Smooth muscle cell (in vitro differentiated cells): Measurements from ENCODE around the gene SLC39A11. TPM values are rescaled to one million over a fixed set of nuclear protein-coding genes. Genes with fewer than 3 reads are reported as not detected.

Experiments
- DNase-seq: peaks from one replicate; lab custom pipeline; 2025; ENCODE audit not compliant: unreplicated experiment; lab: John Stamatoyannopoulos, UW
- H2AFZ ChIP-seq: fragments of 200-600 bp; sonication (generic); 2 replicates; pipeline ENCODE4 v1.6.0; 2016; ENCODE audit warnings: antibody characterized with exemption, low read depth, mild to moderate bottlenecking
- H3F3A ChIP-seq: fragments of 200-600 bp; sonication (generic); 2 replicates; pipeline ENCODE4 v1.6.0; 2017; ENCODE audit warnings: antibody characterized with exemption, low read depth
- H3K27ac ChIP-seq: fragments of 200-600 bp; sonication (generic); 2 replicates; pipeline ENCODE4 v1.5.1; 2016; ENCODE audit warnings: low read depth, mild to moderate bottlenecking
- H3K27me3 ChIP-seq: fragments of 200-600 bp; sonication (generic); 2 replicates; pipeline ENCODE4 v1.6.1; 2016; ENCODE audit warnings: low read depth, mild to moderate bottlenecking
- H3K36me3 ChIP-seq: fragments of 200-600 bp; sonication (generic); 2 replicates; pipeline ENCODE4 v1.5.1; 2016; ENCODE audit warnings: low read depth
- H3K4me1 ChIP-seq: fragments of 200-600 bp; sonication (generic); 2 replicates; pipeline ENCODE4 v1.5.1; 2016; ENCODE audit warnings: low read depth
- H3K4me2 ChIP-seq: fragments of 200-600 bp; sonication (generic); 2 replicates; pipeline ENCODE4 v1.6.0; 2016; ENCODE audit warnings: mild to moderate bottlenecking
- H3K4me3 ChIP-seq: fragments of 200-600 bp; sonication (generic); 2 replicates; pipeline ENCODE4 v1.5.1; 2016; ENCODE audit warnings: mild to moderate bottlenecking
- H3K79me2 ChIP-seq: fragments of 200-600 bp; sonication (generic); 2 replicates; pipeline ENCODE4 v1.6.0; 2016; ENCODE audit warnings: low read depth, mild to moderate bottlenecking
- H3K9ac ChIP-seq: fragments of 200-600 bp; sonication (generic); 2 replicates; pipeline ENCODE4 v1.6.0; 2016; ENCODE audit warnings: low read depth
- H3K9me3 ChIP-seq: fragments of 200-600 bp; sonication (generic); replicated peaks from 2 replicates; pipeline ENCODE4 v1.5.1; 2016; ENCODE audit warnings: low read depth
- H4K20me1 ChIP-seq: fragments of 200-600 bp; sonication (generic); 2 replicates; pipeline ENCODE4 v1.6.0; 2016; ENCODE audit warnings: low read depth
- CTCF ChIP-seq: fragments of 200-600 bp; sonication (generic); IDR thresholded peaks from 2 replicates; pipeline ENCODE4 v1.5.1; 2017; ENCODE audit warnings: borderline replicate concordance, mild to moderate bottlenecking, antibody characterized with exemption; ENCODE audit not compliant: insufficient read depth, poor library complexity, severe bottlenecking
- WGBS: methylation state at CpG from one replicate; pipeline ENCODE4 v1.1.7; 2016; ENCODE audit warnings: low lambda C conversion rate; 5-methylcytosine and 5-hydroxymethylcytosine counted together
- polyA plus RNA-seq: library from polyadenylated mRNA; unstranded; fragments of >200 nt; fragmentation: Nextera tagmentation; extraction: Ambion mirVana; gene quantifications from 2 replicates; pipeline ENCODE4 v1.2.1, GENCODE V29; 2016
- total RNA-seq: library from RNA; depleted of rRNA; stranded (reverse); fragments of >200 nt; gene quantifications from 2 replicates; pipeline ENCODE4 v1.2.3, GENCODE V29; 2014

SLC39A11 gene
- total and polyA plus RNA-seq, 2 experiments from 2014 or later = 9.2 to 36.7 TPM

- Histone ChIP-seq H3K79me2 (no peaks in the 10 kb centered on the region), H3K27ac (no peak overlapping the region), H3K27me3 (no peaks in the 10 kb centered on the region), H3K4me2 (no peak overlapping the region), H3K36me3 (no peaks in the 10 kb centered on the region), H3K9ac (no peak overlapping the region), H3K9me3 (no peaks in the 10 kb centered on the region), H3K4me1 (no peaks in the 10 kb centered on the region), H4K20me1 (no peaks in the 10 kb centered on the region), H3K4me3 (no peak overlapping the region), H3F3A (no peaks in the 10 kb centered on the region), H2AFZ (no peak overlapping the region)
- 96% methylated on average over 2 of the region's 2 CpGs for WGBS
- TF ChIP-seq CTCF = no peak
- no peak for DNase-seq
These were observed 100.8 kb downstream of the SLC39A11 start for GRCh38 chr17:72991651-72992050.

GRCh38 chr17:72989074-72989610, 103.3 kb downstream of the SLC39A11 start:
- no peak overlapping the region for H3K4me3 ChIP-seq
- H3K27me3 ChIP-seq = no peaks in the 10 kb centered on the region
- WGBS = 93% methylated on average over 6 of the region's 6 CpGs

GRCh38 chr17:72988451-72988850, 104.0 kb downstream of the SLC39A11 start:
- no peaks in the 10 kb centered on the region for H3K36me3 ChIP-seq
- 95% methylated on average over 5 of the region's 5 CpGs for WGBS
- no peaks in the 10 kb centered on the region for H3F3A ChIP-seq
- H3K79me2 ChIP-seq = no peaks in the 10 kb centered on the region
- H4K20me1 ChIP-seq = no peaks in the 10 kb centered on the region
- H3K4me1 ChIP-seq = no peaks in the 10 kb centered on the region
- H3K9ac ChIP-seq = no peak overlapping the region
- H2AFZ ChIP-seq = no peak overlapping the region
- no peak overlapping the region for H3K27ac ChIP-seq
- no peaks in the 10 kb centered on the region for H3K27me3 ChIP-seq
- DNase-seq = no peak
- TF ChIP-seq CTCF = no peak
- H3K4me2 ChIP-seq = no peak overlapping the region
- no peaks in the 10 kb centered on the region for H3K9me3 ChIP-seq
- H3K4me3 ChIP-seq = no peak overlapping the region

More at GRCh38 chr17:72989074-72989610, 103.3 kb downstream of the SLC39A11 start:
- no peak for TF ChIP-seq CTCF
- Histone ChIP-seq H3K79me2 (no peaks in the 10 kb centered on the region), H2AFZ (no peak overlapping the region), H3K4me2 (no peak overlapping the region), H3K9ac (no peak overlapping the region), H3K9me3 (no peaks in the 10 kb centered on the region), H3K27ac (no peak overlapping the region), H3F3A (no peaks in the 10 kb centered on the region), H3K36me3 (no peaks in the 10 kb centered on the region), H4K20me1 (no peaks in the 10 kb centered on the region), H3K4me1 (no peaks in the 10 kb centered on the region)
- DNase-seq = no peak

- Histone ChIP-seq H3K4me1 (no peaks in the 10 kb centered on the region), H3K36me3 (no peaks in the 10 kb centered on the region), H3K9me3 (no peaks in the 10 kb centered on the region), H3K4me2 (no peak overlapping the region), H3F3A (no peaks in the 10 kb centered on the region), H3K4me3 (no peak overlapping the region), H3K9ac (no peak overlapping the region), H3K27ac (no peak overlapping the region), H3K27me3 (no peaks in the 10 kb centered on the region), H2AFZ (no peak overlapping the region), H3K79me2 (no peaks in the 10 kb centered on the region), H4K20me1 (no peaks in the 10 kb centered on the region)
- TF ChIP-seq CTCF = no peak
- no peak for DNase-seq
- WGBS = 93% methylated on average over 1 of the region's 1 CpG
These were observed 105.3 kb downstream of the SLC39A11 start for GRCh38 chr17:72987166-72987565.
